Adrenal gland (tissue), 12 donors: ENCODE data around the gene PEG3. TPM values are rescaled to one million over a fixed set of nuclear protein-coding genes. Genes with fewer than 3 reads are reported as not detected.
A peak's percentile ranks its signal among the peaks of the same experiment; 100 is the strongest.

Source experiments
- DNase-seq, 7 donors: peaks; one replicate each; pipeline ENCODE4 v3.0.0-alpha.2; 2019 to 2020
- H3K27ac ChIP-seq, 5 donors: fragments of 200-600 bp; sonication (generic) in 4 of 5; 1 replicate in 3 of 5; 2 replicates in 2 of 5; pipeline versions ENCODE4 v1.5.1 to v1.8.0; 2016 to 2020; ENCODE audit warnings: mild to moderate bottlenecking in 1 of 5
- H3K27me3 ChIP-seq: fragments of 200-600 bp; 2 replicates; pipeline ENCODE4 v1.8.0; 2021
- H3K36me3 ChIP-seq, 2 donors: fragments of 200-600 bp; replicated peaks in 1 of 2; 1 replicate in 1 of 2; 2 replicates in 1 of 2; pipeline versions ENCODE4 v1.5.1 to v1.8.0; 2018 to 2022
- H3K4me1 ChIP-seq, 2 donors: fragments of 200-600 bp; replicated peaks in 1 of 2; 1 replicate in 1 of 2; 2 replicates in 1 of 2; pipeline versions ENCODE4 v1.5.1 to v1.8.0; 2018 to 2021
- H3K4me3 ChIP-seq, 4 donors: fragments of 200-600 bp; sonication (generic) in 3 of 4; one replicate each; pipeline ENCODE4 v1.5.1; 2016 to 2018
- H3K9me3 ChIP-seq, 3 donors: fragments of 200-600 bp; sonication (generic) in 1 of 3; replicated peaks in 1 of 3; 1 replicate in 2 of 3; 2 replicates in 1 of 3; pipeline versions ENCODE4 v1.5.1 to v1.8.0; 2016 to 2021
- CTCF ChIP-seq, 6 experiments: fragments of 450-650 bp in 4 of 6; fragments of 200-600 bp in 2 of 6; sonication (generic) in 1 of 6; IDR thresholded peaks; 1 replicate in 5 of 6; 2 replicates in 1 of 6; pipeline versions ENCODE4 v1.5.1 to v1.8.0; 2016 to 2021; ENCODE audit warnings: antibody characterized with exemption in 6 of 6, mild to moderate bottlenecking in 2 of 6, moderate library complexity in 1 of 6
- POLR2A ChIP-seq, 2 donors: fragments of 450-650 bp; IDR thresholded peaks; one replicate each; pipeline ENCODE4 v1.6.1; 2017; ENCODE audit warnings: antibody characterized with exemption in 2 of 2, mild to moderate bottlenecking in 2 of 2, moderate library complexity in 1 of 2
- WGBS, 4 donors: extraction: QIAGEN DNeasy Blood & Tissue Kit in 2 of 4; methylation state at CpG; one replicate each; pipeline versions ENCODE4 v1.1.5 to v1.1.7; 2013 to 2017; 5-methylcytosine and 5-hydroxymethylcytosine counted together
- intact Hi-C, 2 donors: fragments of 100-400 bp; cut with DNase I; formaldehyde crosslinking; loops; one replicate each; pipeline versions ENCODE4 v1.14.1 to v1.15.0; 2022 to 2023
- polyA plus RNA-seq, 3 donors: library from polyadenylated mRNA; stranded (reverse); fragments of 200-250 nt in 2 of 3; fragments of 350-450 nt in 1 of 3; fragmentation: Illumina TruSeq in 1 of 3; extraction: RNeasy Lipid Tissue Mini Kit (QIAGEN cat#74804) in 1 of 3; gene quantifications; one replicate each; pipeline ENCODE4 v1.2.3, GENCODE V29; 2013 to 2014
- total RNA-seq, 9 donors: library from RNA; depleted of rRNA in 4 of 9; stranded (reverse); fragments of >200 nt in 4 of 9; fragments of 120-200 nt in 1 of 9; fragmentation: NEBNext Ultra II Directional in 1 of 9; extraction: Animal tissue kit (Norgen Biotek cat#: 25700) in 1 of 9; gene quantifications; one replicate each; pipeline versions ENCODE4 v1.1.0 to v1.2.4, GENCODE V29; 2013 to 2023
- donor health status: healthy with polysubstance abuse.
- donor health status: Bipolar disorder and iron deficiency.
- donor health status: DM: yes; HTN: yes; CAD: no.
- donor health status: DM: no; HTN: no; CAD: no.
- donor health status: DM: no; HTN: no; CAD: no.
- donor health status: DM: yes; HTN: yes; CAD: no.

PEG3 gene
- total and polyA plus RNA-seq, 12 donors = 17.3 to 743 (median 235) TPM

- intact Hi-C loops = no loop called here
- WGBS, 4 donors = 44 to 53% (median 47%) methylated on average over 21 to 34 of the region's 34 CpGs
- no peaks in the 10 kb centered on the region for H3K9me3 ChIP-seq
- no peaks in the 10 kb centered on the region for H3K27me3 ChIP-seq
- TF ChIP-seq CTCF (IDR thresholded peaks at IDR 0.05) = no peak
- no peak for TF ChIP-seq POLR2A (IDR thresholded peaks at IDR 0.05)
- peaks cover 0 to 16% of the 10 kb centered on the region in 2 donors for H3K4me1 ChIP-seq
- H3K27ac ChIP-seq = peak overlapping the region in 4 of 5 donors; percentile 73 to 94 (median 82)
- DNase-seq = peak; percentile 97 to 100 (median 99)
- H3K36me3 ChIP-seq = no peaks in the 10 kb centered on the region
- H3K4me3 ChIP-seq = peak overlapping the region in 2 of 4 donors; percentile 47 to 68
These were observed 1.4 kb downstream of the PEG3 start for GRCh38 chr19:56838909-56839651.

DNA sequence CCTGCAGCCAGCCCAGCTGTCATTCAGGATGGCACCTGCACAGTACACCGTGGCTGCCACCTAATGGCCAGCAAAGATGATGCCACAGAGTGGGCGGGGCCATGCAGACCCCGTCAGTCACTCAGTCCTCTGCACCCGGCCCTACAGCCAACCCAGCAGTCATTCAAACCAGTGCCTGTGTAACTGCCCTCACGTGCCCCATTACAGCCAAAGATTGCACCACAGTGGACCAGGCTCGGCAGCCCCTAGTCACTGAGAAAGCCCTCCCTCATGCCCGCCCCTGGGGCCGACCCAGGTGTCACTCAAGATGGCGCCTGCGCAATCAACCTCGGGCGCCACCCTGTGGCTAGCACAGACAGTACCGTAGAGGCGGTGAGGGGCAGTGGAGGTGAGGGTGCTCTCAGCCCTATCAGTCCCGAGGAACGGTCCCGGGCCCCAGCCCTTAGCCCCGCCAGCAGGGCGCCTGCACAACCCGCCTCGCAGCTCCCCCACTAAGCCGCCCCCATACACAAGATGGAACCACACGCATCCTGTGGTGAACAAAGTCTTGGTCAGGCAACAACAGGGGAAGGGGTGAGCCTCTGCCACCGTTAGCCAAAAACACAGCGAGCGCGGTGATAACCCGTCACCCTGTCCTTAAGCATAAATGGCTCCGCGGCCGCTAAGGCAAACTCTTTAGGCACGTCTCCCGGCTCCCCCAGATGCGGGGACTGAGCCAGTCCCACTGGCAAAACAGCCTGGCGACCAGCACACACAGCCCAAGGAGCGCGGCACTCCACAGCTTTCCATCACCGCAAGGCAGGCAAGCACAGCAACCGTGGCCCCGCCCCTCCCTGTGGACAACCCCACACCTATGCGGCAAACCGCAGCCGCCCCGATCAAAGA lies 2.3 kb downstream of the PEG3 start:
- peak; percentile 70 to 85 (median 79) for DNase-seq
- Histone ChIP-seq H3K27me3 (no peaks in the 10 kb centered on the region), H3K4me3 (peak overlapping the region in 3 of 4 donors; percentile 45 to 66 (median 47)), H3K9me3 (no peaks in the 10 kb centered on the region), H3K27ac (peak overlapping the region in 4 of 5 donors; percentile 70 to 94 (median 82)), H3K36me3 (no peaks in the 10 kb centered on the region), H3K4me1 (peaks cover 0 to 16% of the 10 kb centered on the region in 2 donors)
- WGBS, 4 donors = 39 to 44% (median 41%) methylated on average over 21 to 44 of the region's 44 CpGs
- intact Hi-C loops = no loop called here
- TF ChIP-seq CTCF (IDR thresholded peaks at IDR 0.05) (peak; percentile 30 to 64 (median 50)), POLR2A (IDR thresholded peaks at IDR 0.05) (peak; percentile 28 to 59)

GRCh38 chr19:56837492-56838023 lies 3.0 kb downstream of the PEG3 start:
- H3K27ac ChIP-seq = peak overlapping the region in 4 of 5 donors; percentile 70 to 94 (median 82)
- peak overlapping the region in 3 of 4 donors; percentile 45 to 66 (median 47) for H3K4me3 ChIP-seq
- WGBS, 4 donors = 29 to 54% (median 34%) methylated on average over 11 to 25 of the region's 25 CpGs
- no peaks in the 10 kb centered on the region for H3K9me3 ChIP-seq
- peaks cover 0 to 16% of the 10 kb centered on the region in 2 donors for H3K4me1 ChIP-seq
- TF ChIP-seq CTCF (IDR thresholded peaks at IDR 0.05) (peak; percentile 62 to 88 (median 77)), POLR2A (IDR thresholded peaks at IDR 0.05) (no peak)
- intact Hi-C loops = no loop called here
- H3K36me3 ChIP-seq = no peaks in the 10 kb centered on the region
- peak; percentile 80 to 93 (median 90) for DNase-seq
- no peaks in the 10 kb centered on the region for H3K27me3 ChIP-seq

GRCh38 chr19:56837004-56837403 lies 3.5 kb downstream of the PEG3 start:
- TF ChIP-seq CTCF (IDR thresholded peaks at IDR 0.05) (no peak), POLR2A (IDR thresholded peaks at IDR 0.05) (no peak)
- peak; percentile 37 to 68 (median 45) for DNase-seq
- no peaks in the 10 kb centered on the region for H3K36me3 ChIP-seq
- H3K4me1 ChIP-seq = peaks cover 0 to 16% of the 10 kb centered on the region in 2 donors
- no peaks in the 10 kb centered on the region for H3K27me3 ChIP-seq
- WGBS, 4 donors = 42 to 52% (median 48%) methylated on average over 5 to 6 of the region's 6 CpGs
- peak overlapping the region in 3 of 5 donors; percentile 54 to 94 (median 86) for H3K27ac ChIP-seq
- H3K9me3 ChIP-seq = no peaks in the 10 kb centered on the region
- H3K4me3 ChIP-seq = peak overlapping the region in 1 of 4 donors; percentile 66
- intact Hi-C loops = no loop called here
